GM12864 (cell line): ENCODE results near the gene MTF2.

Experiments used
- DNase-seq: peaks from one replicate; pipeline ENCODE4 v3.0.0-alpha.2; 2011; ENCODE audit warnings: low read depth
- H3K4me3 ChIP-seq: 2 replicates; pipeline ENCODE4 v1.5.1; 2011; ENCODE audit warnings: mild to moderate bottlenecking, low read depth, low read length, control low read depth
- TF ChIP-seq, protein P1 (sequence below): IDR thresholded peaks from 2 replicates; pipeline ENCODE4 v1.5.1; 2011; ENCODE audit warnings: low read depth, mild to moderate bottlenecking, moderate library complexity, low read length, control low read depth, inconsistent platforms; ENCODE audit errors: missing control alignments

The MTF2 gene

GRCh38 chr1:93081716-93082115 is 2.6 kb downstream of the MTF2 start:
- no peak for DNase-seq
- TF ChIP-seq, protein P1, sequence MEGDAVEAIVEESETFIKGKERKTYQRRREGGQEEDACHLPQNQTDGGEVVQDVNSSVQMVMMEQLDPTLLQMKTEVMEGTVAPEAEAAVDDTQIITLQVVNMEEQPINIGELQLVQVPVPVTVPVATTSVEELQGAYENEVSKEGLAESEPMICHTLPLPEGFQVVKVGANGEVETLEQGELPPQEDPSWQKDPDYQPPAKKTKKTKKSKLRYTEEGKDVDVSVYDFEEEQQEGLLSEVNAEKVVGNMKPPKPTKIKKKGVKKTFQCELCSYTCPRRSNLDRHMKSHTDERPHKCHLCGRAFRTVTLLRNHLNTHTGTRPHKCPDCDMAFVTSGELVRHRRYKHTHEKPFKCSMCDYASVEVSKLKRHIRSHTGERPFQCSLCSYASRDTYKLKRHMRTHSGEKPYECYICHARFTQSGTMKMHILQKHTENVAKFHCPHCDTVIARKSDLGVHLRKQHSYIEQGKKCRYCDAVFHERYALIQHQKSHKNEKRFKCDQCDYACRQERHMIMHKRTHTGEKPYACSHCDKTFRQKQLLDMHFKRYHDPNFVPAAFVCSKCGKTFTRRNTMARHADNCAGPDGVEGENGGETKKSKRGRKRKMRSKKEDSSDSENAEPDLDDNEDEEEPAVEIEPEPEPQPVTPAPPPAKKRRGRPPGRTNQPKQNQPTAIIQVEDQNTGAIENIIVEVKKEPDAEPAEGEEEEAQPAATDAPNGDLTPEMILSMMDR: no peak
- peak overlapping the region; percentile 70; the same call in 1 of the 2 replicates for H3K4me3 ChIP-seq

DNA sequence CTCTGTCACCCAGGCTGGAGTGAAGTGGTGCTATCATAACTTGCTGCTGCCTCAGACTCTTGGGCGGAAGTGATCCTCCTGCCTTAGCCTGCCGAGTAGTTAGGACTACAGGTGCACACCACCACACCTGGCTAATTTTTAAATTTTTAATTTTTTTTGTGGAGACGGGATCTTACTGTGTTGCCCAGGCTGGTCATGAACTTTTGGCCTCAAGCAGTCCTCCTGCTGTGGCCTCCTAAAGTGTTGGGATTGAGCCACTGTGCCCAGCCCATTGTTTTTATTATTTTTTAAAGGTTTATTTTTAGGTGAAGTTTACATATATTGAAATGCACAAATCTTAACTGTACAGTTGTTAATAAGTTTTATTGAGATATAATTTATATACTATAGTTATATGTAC is 3.2 kb downstream of the MTF2 start:
- no peak for DNase-seq
- TF ChIP-seq, protein P1: no peak
- no peak overlapping the region for H3K4me3 ChIP-seq

- TF ChIP-seq, protein P1: no peak
- no peak overlapping the region for H3K4me3 ChIP-seq
- DNase-seq: no peak
Observed at GRCh38 chr1:93083979-93084378, 4.9 kb downstream of the MTF2 start.

DNA sequence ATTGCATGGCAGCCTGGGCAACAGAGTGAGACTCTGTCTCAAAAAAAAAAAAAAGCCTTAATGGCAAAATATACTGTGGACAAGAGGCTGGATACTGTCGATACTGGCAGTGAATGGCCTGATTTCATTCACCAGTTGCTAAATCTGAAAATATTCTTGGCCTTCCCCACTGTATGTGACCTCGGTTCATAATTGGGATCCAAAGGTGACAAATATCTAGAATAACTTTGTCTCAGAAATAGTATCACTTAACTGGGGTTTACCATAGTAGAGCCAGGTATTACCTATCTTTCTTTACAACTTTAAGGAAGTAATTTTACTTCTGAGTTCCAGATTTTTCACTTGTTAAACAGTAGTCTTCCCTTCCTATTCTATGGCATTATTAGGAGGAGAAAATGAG is 8.4 kb downstream of the MTF2 start:
- peak; percentile 8 for DNase-seq
- TF ChIP-seq, protein P1: no peak
- no peak overlapping the region for H3K4me3 ChIP-seq

- TF ChIP-seq, protein P1: no peak
- DNase-seq: no peak
- no peak overlapping the region for H3K4me3 ChIP-seq
Observed at GRCh38 chr1:93093332-93094006, 14.4 kb downstream of the MTF2 start.

DNA sequence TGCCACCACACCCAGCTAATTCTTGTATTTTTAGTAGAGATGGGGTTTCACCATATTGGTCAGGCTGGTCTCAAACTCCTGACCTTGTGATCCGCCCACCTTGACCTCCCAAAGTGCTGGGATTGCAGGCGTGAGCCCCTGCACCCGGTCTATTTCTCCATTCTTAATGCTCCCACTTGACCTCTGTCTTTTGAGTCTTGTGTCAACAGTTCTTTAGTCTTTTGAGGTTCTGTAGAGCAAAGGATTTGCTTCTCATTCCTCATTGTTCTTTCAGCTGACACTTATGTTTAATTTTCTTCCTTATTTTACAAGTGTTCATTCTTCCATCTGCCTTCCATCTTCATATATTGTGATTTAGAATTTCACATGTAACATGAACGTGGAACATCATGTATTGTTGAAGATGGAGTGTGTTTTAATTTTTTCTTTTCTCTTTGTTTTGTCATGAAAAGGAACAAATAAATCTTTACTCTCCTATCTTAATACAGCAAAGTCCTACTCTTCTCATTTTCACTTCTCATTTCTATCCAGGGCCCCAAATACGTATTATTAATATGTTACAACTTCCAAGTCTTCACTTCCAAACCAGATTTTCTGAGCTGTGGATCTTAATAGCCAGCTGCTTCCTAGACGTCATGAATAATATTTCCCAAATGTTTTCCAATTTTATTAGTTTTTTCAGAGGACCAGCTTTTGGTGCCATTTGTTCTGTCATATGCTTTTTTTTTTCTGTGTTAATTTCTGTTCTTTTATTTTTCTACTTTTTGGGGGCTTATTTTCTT is 16.9 kb downstream of the MTF2 start:
- TF ChIP-seq, protein P1: no peak
- DNase-seq: no peak
- H3K4me3 ChIP-seq: no peak overlapping the region
